SIG-M5 treated with dmso at 0.1 percent for 504 hours (cell line): ENCODE results near the gene DNASE1L3.
"Not testable (repeated sequence)": the region's sequence is repeated elsewhere in the genome, so short reads cannot be mapped to it uniquely, and the experiment has no call there.

Experiments used
- DNase-seq: peaks from one replicate; lab custom pipeline; 2025; ENCODE audit not compliant: unreplicated experiment; lab: John Stamatoyannopoulos, UW

The DNASE1L3 gene

GRCh38 chr3:58236527-58237237, 25.9 kb upstream of the DNASE1L3 start:
- no peak for DNase-seq

DNA sequence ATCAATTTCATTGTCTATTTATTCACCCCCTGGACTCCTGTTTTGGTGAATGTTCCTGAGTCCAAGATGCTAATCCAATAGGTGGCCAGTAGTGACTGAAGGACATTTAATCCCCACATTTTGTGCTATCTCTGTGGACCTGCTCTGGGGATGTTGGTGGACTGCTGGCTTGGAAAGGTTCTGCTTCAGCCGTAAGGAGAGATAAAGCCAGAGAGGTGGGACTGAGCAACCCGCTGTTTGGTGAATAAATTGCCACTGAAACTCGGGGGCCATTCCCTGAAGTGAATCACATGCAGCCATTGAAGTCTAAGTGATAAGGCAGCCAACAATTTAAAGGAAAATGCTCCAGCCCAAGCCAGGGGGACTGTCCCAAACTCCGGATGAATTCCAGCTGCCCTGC, 25.2 kb upstream of the DNASE1L3 start:
- DNase-seq, result no peak

GRCh38 chr3:58234516-58234931, 23.8 kb upstream of the DNASE1L3 start:
- DNase-seq, result no peak

DNA sequence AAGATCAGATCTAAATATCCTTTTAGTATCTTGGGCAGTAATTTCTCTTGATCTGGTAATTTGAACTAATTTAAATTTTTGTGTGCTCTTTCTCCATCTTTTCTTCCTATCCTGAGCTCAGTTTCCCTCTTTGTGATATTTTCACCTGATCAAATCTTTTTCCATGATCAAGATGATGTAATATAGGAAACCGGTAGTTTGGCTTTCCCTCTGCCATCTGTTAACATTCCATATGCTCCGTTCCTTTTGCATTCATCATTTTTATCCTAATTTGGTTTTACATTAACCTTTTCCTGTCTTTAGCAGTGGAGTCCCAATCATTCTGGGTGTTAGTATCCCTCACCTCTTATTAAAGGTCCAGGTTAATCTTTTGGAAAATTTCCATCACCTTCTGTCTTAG, 20.9 kb upstream of the DNASE1L3 start:
- DNase-seq, result no peak

GRCh38 chr3:58230876-58231552, 20.2 kb upstream of the DNASE1L3 start:
- no peak for DNase-seq

DNA sequence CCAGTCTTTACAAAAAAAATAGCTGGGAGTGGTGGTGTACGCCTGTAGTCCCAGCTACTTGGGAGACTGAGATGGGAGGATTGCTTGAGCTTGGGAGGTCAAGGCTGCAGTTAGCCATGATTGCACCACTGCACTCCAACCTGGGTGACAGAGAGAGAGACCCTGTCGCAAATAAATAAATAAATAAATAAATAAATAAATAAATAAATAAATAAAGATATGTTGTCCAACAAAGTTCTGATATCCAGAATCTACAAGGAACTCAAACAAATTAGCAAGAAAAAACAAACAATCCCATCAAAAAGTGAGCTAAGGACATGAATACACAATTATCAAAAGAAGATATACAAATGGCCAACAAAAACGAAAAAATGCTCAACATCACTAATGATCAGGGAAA, 17.2 kb upstream of the DNASE1L3 start:
- not testable (repeated sequence) for DNase-seq

GRCh38 chr3:58223855-58224254, 13.1 kb upstream of the DNASE1L3 start:
- no peak for DNase-seq

DNA sequence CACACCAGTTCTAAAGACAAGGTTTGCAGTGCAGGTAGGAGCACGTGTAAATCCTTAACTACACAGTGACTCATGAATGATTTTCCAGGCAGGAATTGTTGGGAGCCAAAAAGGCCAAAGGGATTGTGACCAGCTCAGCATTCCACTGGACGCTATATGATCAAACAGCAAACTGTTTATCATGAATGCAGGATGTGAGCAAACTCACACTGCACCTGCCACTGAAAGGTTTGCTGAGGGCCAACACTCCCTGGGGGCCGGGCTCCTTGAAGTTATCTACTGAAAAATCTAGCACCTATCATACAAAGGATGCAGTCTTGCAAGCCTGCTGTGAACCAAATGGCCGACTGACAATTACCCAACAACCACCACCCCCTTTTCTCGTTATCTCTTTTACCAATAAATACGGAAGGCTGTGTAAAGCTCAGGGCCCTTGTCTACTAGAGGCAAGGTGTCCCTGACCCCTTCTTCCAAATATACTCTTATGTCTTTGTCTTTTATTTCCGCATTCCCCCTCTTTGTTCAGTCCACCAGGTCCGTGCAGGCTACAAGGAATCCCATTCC, 11.5 kb upstream of the DNASE1L3 start:
- DNase-seq, result no peak

DNA sequence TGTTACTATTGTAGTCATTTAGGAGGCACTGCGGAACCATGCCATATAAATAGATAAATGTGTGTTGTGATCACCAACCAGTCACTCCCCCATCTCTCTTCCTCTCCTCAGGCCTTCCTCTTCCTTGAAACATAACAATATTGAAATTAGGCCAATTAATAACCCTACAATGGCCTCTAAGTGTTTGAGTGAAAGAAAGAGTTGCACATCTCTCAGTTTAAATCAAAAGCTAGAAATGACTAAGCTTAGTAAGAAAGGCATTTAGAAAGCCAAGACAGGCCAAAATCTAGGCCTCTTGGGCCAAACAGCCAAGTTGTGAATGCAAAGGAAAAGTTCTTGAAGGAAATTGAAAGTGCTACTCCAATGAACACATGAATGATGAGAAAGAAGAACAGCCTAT, 8.1 kb upstream of the DNASE1L3 start:
- DNase-seq, result no peak

- DNase-seq, result peak; percentile 73
Measured at GRCh38 chr3:58217209-58217811, 6.5 kb upstream of the DNASE1L3 start.

DNA sequence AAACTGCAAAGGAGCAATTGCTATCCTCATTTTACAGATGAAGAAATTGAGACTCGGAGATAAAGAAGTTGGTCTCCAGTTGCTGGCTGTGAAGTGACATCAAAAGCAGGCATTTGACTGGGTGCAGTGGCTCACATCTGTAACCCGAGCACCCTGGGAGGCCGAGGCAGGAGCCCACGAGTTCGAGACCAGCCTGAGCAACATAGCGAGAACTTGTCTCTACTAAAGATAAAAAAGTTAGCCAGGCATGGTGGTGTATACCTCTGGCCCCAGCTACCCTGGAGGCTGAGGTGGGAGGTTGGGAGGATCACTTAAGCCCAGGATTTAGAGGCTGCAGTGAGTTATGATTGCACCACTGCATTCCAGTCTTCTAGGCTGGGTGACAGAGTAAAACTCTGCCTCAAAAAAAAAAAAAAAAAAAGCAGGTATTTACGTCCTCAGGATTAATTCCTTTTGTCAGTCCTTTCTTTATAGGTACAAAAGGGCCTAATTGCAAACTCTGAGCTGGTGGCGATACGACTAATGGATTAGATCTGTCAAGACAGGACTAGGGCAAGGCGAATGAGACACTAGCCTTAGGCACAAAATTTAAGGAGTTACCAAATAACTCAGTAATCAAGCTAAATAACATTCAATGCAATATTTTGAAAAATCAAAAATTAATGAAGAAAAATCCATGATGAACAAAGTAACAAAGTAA, 5.9 kb upstream of the DNASE1L3 start:
- no peak for DNase-seq

- no peak for DNase-seq
Measured at GRCh38 chr3:58215317-58216025, 4.7 kb upstream of the DNASE1L3 start.

DNA sequence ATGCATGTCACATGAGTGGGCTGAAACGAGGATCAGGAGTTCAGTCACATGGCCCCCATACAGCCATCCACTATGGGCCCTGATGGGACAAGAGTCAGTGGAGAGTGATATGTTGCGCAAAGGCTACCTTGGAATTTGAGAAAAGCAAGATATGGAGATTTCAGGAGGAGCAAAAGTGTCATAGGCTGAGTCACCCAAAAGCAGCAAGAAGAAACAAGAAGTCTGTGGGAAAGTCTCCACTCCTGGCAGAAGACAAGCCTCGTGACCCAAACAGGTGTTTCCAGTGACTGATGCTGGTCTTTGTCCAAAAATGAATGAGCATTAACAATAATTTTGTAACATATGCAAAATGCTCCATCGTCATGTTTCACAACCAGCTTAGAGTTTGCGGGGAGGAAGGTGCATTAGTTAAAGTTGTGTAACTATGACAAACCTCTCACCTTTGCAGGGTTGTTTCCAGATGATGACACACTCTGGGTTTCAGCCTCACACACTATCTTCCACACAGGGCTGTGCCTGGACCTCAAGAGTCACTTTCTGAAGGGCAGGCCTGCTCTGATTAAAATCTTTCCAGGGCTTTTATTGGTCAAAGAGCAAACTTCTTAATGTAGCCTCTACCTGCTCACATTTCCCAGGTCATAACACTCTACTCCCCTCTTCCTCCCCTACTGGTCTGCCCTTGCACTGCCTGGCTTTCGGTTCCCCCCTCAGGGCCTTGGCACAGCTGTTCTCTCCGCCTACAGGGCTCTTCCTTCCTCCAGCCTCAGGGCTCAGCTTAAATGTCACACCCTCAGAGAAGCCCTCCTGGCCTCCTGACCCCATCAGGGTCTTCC, 3.9 kb upstream of the DNASE1L3 start:
- peak; percentile 44 for DNase-seq

DNA sequence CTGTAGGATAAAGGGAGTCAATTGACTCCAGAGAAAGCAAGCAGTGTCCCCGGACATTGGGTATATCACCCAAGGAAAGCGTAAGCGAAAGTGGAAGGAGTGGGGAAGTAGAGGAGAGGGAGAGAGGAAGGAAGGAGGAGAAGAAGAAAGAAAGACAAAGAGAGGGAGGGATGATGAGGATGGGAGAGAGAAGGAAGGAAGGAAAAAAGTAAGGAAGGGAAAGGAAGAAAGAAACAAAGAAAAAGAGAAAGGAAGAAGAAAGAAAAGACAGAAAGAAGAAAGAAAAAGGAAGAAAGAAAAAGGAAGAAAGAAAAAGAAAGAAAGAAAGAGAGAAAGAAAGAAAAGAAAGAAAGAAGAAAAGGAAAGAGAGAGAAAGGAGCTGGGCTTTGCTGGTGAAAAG, 839 bp downstream of the DNASE1L3 start:
- DNase-seq, result no peak

DNA sequence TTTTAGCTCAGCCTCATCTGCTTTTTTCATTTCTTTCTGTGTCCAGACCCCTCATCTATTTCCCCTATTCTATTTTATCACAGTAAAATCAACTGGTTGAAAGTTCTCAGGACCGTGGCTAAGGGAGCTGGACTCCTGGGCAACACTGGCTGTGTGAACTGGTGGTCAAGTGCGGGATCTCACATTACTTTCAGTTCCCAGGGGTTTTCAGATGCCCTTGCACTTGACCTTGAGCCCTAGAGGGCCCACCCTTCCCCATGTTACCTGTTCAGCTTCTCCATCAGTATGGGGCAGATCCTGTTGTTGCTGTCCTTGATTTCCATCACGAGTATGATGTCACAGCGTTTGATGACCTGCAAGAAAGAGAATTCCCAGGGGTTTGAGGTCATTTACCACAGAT, 2.8 kb downstream of the DNASE1L3 start:
- DNase-seq, result no peak

- DNase-seq, result no peak
Measured at GRCh38 chr3:58206406-58207011, 4.3 kb downstream of the DNASE1L3 start.

DNA sequence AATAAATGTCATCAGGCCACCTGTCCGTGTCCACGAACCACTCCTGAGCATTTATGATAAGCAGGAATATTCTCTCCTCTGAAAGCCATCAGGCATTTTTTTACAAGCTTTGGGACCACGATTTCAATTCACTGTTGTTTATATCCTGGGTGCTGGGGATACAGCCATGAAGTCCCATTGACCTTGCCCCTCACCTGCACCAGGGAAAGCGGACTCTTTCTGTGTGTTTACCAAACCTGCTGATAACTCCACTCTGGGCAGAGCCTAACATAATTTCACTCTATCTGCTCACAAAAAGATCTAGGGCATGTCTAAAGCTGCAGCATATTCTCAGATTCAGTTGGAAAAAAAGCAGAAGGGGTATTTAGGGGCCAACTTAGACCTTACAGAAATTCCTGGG, 4.8 kb downstream of the DNASE1L3 start:
- DNase-seq, result no peak

DNA sequence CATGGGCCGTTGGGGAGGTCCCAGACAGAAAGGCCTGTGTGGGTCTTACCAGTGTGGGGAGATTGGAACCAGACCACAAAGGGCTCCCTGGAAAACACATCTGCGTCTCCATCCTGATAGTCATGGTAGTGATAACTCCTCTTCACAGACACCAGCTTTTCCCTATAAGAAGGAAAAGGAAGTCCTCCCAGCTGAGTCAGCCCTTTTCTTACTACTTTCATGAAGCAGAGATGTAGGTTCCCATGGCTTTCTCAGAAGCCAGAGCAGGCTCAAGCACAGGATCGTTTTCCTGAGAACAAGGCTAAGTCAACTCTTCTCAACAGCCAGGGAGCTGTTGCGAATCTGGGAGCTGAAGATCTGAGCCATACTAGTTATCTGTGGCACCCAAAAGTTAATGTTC, 6.1 kb downstream of the DNASE1L3 start:
- DNase-seq, result no peak

DNA sequence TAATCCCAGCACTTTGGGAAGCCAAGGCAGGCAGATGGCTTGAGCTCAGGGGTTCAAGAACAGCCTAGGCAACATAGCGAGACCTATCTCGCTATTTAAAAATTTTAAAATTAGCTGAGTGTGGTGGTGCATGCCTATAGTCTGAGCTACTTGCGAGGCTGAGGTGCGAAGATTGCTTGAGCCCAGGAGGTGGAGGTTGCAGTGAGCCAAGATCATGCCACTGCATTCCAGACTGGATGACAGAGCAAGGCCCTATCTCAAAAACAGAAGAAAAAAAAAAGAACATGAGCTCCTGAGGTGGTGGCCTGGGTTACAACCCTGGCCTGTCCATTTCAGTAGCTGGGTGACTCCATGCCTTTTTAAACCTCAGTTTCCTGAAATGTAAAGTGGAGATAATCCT, 7.2 kb downstream of the DNASE1L3 start:
- no peak for DNase-seq
